ENCODE results near the gene FIBIN. TPM values are rescaled to one million over a fixed set of nuclear protein-coding genes. Genes with fewer than 3 reads are reported as not detected.

Gene FIBIN
- total and polyA plus RNA-seq, 8 donors, result 4.0 to 18.5 (median 6.9) TPM

DNA sequence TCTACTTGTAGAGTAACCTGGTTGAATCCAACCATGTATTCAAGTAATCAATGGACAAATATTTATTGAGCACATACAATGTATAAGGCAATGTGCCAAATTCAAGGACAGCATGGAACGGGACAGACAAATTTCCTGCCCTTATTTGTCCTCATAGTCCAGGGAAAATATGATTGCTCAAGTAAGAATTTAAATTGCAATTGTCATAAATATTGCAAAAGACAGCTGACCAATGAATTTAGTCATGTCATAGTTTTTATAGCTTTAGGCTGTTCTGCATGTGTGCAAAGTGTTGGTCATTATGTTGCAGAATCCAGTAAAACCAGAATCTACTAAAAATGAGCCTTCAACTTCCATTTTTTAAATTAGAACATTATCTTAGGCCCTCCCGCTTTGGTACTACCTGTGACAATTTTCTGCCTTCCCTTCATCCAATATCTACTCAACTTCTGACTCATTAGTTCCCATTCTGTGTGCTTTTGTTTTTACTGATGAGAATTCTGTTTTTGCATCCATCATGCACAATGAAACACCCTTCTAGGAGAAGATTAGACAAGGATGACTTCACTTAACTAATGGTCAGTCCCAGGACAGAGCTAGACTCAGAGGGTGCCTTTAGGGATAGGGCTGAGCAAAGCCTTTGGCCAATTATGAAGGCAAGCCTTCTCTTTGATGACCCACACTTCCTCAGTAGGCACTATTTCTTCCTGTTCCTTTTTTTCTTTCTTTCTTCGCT lies 45.8 kb upstream of the FIBIN start:
- intact Hi-C loops (cut with DNase I), result no loop called here
- DNase-seq (no peak), ATAC-seq (no peak)
- Histone ChIP-seq H3K27ac (no peak overlapping the region), H3K4me3 (no peak overlapping the region), H3K27me3 (no peaks in the 10 kb centered on the region), H3K9me3 (peaks cover 0 to 2% of the 10 kb centered on the region in 2 donors), H3K36me3 (no peaks in the 10 kb centered on the region), H3K4me1 (no peaks in the 10 kb centered on the region)
- TF ChIP-seq, protein P1, sequence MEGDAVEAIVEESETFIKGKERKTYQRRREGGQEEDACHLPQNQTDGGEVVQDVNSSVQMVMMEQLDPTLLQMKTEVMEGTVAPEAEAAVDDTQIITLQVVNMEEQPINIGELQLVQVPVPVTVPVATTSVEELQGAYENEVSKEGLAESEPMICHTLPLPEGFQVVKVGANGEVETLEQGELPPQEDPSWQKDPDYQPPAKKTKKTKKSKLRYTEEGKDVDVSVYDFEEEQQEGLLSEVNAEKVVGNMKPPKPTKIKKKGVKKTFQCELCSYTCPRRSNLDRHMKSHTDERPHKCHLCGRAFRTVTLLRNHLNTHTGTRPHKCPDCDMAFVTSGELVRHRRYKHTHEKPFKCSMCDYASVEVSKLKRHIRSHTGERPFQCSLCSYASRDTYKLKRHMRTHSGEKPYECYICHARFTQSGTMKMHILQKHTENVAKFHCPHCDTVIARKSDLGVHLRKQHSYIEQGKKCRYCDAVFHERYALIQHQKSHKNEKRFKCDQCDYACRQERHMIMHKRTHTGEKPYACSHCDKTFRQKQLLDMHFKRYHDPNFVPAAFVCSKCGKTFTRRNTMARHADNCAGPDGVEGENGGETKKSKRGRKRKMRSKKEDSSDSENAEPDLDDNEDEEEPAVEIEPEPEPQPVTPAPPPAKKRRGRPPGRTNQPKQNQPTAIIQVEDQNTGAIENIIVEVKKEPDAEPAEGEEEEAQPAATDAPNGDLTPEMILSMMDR (IDR thresholded peaks at IDR 0.05), result no peak

DNA sequence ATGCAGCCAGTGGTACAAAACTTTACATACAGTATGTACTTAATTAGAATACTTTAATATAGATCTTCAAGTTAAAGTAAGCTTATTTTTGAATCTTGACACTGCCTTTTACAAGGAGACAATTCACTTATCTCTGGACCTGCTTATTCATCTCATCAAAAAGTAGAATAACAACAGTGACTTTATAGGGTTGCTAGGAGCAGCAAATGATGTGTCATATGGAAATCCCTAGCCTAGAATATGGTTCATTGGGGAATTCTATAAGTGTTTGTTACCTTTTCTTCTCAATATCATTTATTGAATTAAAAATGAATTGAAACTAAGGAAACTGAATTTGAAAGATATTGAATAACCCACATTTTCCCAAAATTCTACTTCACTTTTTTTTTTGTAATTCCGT lies 45.0 kb upstream of the FIBIN start:
- H3K36me3 ChIP-seq, result no peaks in the 10 kb centered on the region
- H3K9me3 ChIP-seq, result peaks cover 0 to 2% of the 10 kb centered on the region in 2 donors
- no peak for DNase-seq
- no peaks in the 10 kb centered on the region for H3K4me1 ChIP-seq
- intact Hi-C loops (cut with DNase I), result no loop called here
- no peak for ATAC-seq
- no peaks in the 10 kb centered on the region for H3K27me3 ChIP-seq
- H3K27ac ChIP-seq, result no peak overlapping the region
- TF ChIP-seq, protein P1 (IDR thresholded peaks at IDR 0.05), result no peak
- no peak overlapping the region for H3K4me3 ChIP-seq

DNA sequence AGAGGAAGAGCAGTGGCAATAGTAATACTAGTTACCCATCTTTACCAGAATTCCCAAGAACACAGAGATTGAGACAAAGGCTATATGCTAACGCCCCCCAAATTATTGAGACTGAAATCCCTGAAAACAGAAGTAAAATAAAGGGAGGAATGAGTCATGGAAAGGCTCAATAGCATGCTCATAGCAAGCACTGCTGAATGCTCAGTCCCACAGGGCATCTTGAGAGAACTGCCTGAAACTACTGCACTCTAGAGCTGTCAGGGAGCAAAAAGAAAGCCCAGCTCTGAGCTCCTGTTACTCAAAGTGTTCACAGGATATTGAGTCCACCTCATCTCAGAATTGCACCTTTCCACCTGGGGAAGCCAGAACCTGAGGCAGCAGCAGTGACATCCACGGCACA lies 44.1 kb upstream of the FIBIN start:
- Histone ChIP-seq H3K4me3 (no peak overlapping the region), H3K4me1 (no peaks in the 10 kb centered on the region), H3K36me3 (no peaks in the 10 kb centered on the region), H3K27me3 (no peaks in the 10 kb centered on the region), H3K27ac (no peak overlapping the region), H3K9me3 (peaks cover 0 to 2% of the 10 kb centered on the region in 2 donors)
- ATAC-seq (peak; percentile 6), DNase-seq (no peak)
- intact Hi-C loops (cut with DNase I), result no loop called here
- TF ChIP-seq, protein P1 (IDR thresholded peaks at IDR 0.05), result no peak

DNA sequence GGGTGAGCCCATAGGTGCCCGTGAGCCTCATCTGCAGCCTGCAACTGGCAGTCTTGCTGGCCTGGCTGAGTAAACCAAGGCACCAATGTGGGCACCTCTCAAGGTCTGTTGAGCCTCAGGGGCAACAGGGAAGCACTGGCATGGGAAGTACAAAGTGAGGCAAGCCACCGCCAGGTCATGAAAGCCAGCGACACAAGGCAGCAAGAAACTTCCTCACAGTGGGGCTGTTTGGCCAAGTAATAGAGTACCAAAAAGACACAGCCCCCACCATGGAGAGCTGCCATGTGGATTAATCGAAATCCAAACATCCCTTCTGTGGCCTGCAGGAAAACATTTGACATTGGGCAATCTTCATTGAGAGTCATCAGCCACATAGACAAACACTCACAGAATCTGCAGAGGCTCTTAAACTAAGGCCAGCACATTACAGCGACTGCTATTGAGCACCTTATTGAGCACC lies 43.6 kb upstream of the FIBIN start:
- no peaks in the 10 kb centered on the region for H3K27me3 ChIP-seq
- H3K4me1 ChIP-seq, result no peaks in the 10 kb centered on the region
- H3K36me3 ChIP-seq, result no peaks in the 10 kb centered on the region
- H3K27ac ChIP-seq, result no peak overlapping the region
- no peak overlapping the region for H3K4me3 ChIP-seq
- intact Hi-C loops (cut with DNase I), result no loop called here
- peaks cover 0 to 2% of the 10 kb centered on the region in 2 donors for H3K9me3 ChIP-seq
- DNase-seq (peak in 1 of 4 donors; percentile 35), ATAC-seq (peak; percentile 54)
- TF ChIP-seq, protein P1 (IDR thresholded peaks at IDR 0.05), result no peak

DNA sequence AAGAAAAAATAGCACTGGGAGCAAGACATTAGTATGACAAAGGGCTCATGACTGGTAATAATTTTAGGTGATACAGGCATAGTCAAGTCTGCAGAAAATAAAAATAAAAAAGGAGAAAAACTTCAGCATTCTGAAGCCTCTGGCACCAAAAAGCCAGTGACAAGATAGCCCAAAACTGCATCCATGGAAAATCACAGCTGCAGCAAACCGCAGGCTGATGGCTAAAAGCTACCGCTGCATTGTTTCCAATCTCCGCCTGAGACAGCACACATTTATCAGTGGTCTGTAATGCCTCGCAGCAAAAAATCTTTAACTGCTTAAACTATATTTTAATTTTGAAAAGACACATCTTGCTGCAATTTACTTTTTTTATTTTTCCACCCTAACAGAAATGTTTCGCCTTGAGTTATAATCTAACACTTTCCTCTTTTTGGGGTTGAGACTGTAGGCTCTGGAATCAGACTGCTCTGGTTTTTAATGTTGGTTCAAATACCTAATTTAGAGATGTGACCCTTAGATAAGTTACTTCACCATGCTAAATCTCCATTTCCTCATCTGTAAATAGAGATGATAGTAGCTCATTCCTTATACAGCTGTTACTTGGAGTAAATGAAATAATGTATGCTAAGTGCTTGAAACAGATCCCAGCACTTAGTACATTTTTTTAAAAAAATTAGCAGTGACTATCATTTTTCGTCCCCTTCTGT lies 42.0 kb upstream of the FIBIN start:
- peak overlapping the region in 1 of 2 donors; percentile 4 for H3K27ac ChIP-seq
- intact Hi-C loops (cut with DNase I), result no loop called here
- H3K4me3 ChIP-seq, result no peak overlapping the region
- no peaks in the 10 kb centered on the region for H3K27me3 ChIP-seq
- H3K36me3 ChIP-seq, result no peaks in the 10 kb centered on the region
- H3K4me1 ChIP-seq, result no peaks in the 10 kb centered on the region
- DNase-seq (peak in 1 of 4 donors; percentile 40), ATAC-seq (no peak)
- peaks cover 0 to 2% of the 10 kb centered on the region in 2 donors for H3K9me3 ChIP-seq
- TF ChIP-seq, protein P1 (IDR thresholded peaks at IDR 0.05), result no peak

All from left lung (tissue), 10 donors.